ENCODE measurements around the gene GPR32.
"Not testable (repeated sequence)": the region's sequence is repeated elsewhere in the genome, so short reads cannot be mapped to it uniquely, and the experiment has no call there.

Gene GPR32

GRCh38 chr19:50804420-50805272 is 34.4 kb downstream of the GPR32 start:
- no peak for TF ChIP-seq ZFX (IDR thresholded peaks at IDR 0.05; ENCODE audit: borderline replicate concordance)
- TF ChIP-seq CTCF (IDR thresholded peaks at IDR 0.05), result no peak
- H3K27ac ChIP-seq, result peak overlapping the region; percentile 98

GRCh38 chr19:50808856-50809255 is 38.6 kb downstream of the GPR32 start:
- TF ChIP-seq CTCF (IDR thresholded peaks at IDR 0.05) (no peak), ZFX (IDR thresholded peaks at IDR 0.05; ENCODE audit: borderline replicate concordance) (no peak)
- no peak overlapping the region for H3K27ac ChIP-seq

- not testable (repeated sequence) for H3K27ac ChIP-seq
Observed at GRCh38 chr19:50811622-50812238, 41.5 kb downstream of the GPR32 start.

- TF ChIP-seq ZFX (IDR thresholded peaks at IDR 0.05; ENCODE audit: borderline replicate concordance) (no peak), CTCF (IDR thresholded peaks at IDR 0.05) (no peak)
- no peak overlapping the region for H3K27ac ChIP-seq
Observed at GRCh38 chr19:50812474-50812873, 42.2 kb downstream of the GPR32 start.

GRCh38 chr19:50814883-50815282 is 44.6 kb downstream of the GPR32 start:
- TF ChIP-seq ZFX (IDR thresholded peaks at IDR 0.05; ENCODE audit: borderline replicate concordance) (no peak), CTCF (IDR thresholded peaks at IDR 0.05) (no peak)
- peak overlapping the region; percentile 93 for H3K27ac ChIP-seq

- TF ChIP-seq CTCF (IDR thresholded peaks at IDR 0.05) (no peak), ZFX (IDR thresholded peaks at IDR 0.05; ENCODE audit: borderline replicate concordance) (no peak)
Observed at GRCh38 chr19:50815439-50815838, 45.2 kb downstream of the GPR32 start.

GRCh38 chr19:50817941-50818858 is 47.9 kb downstream of the GPR32 start:
- no peak for TF ChIP-seq CTCF (IDR thresholded peaks at IDR 0.05)
- TF ChIP-seq ZFX (IDR thresholded peaks at IDR 0.05; ENCODE audit: borderline replicate concordance), result no peak
- H3K27ac ChIP-seq, result peak overlapping the region; percentile 93

More at GRCh38 chr19:50815439-50815838, 45.2 kb downstream of the GPR32 start:
- H3K27ac ChIP-seq, result peak overlapping the region; percentile 93
